Measurements from ENCODE around the gene RFX7.

Gene RFX7

DNA sequence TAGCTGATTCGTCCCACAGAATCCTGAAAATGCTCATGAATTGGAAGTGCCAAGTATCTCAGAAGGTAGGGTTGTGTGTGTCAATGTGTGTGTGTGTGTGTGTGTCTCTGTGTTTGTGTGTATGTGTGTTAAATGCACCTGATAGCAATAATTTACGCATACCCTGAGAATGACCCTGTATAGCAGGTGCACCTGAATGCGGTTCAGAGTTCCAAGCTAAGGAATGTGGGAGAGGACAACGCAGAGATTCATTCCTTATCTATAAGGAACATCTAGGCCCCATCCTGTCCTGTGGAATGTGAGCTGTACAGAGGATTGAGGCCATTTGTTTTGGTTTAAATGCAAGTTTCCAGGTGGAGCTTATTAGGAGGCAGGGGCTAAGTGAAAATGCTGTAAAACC, 201.2 kb downstream of the RFX7 start:
- DNase-seq = no peak

- no peak for DNase-seq
These were observed 201.6 kb downstream of the RFX7 start for GRCh38 chr15:56042031-56042430.

DNA sequence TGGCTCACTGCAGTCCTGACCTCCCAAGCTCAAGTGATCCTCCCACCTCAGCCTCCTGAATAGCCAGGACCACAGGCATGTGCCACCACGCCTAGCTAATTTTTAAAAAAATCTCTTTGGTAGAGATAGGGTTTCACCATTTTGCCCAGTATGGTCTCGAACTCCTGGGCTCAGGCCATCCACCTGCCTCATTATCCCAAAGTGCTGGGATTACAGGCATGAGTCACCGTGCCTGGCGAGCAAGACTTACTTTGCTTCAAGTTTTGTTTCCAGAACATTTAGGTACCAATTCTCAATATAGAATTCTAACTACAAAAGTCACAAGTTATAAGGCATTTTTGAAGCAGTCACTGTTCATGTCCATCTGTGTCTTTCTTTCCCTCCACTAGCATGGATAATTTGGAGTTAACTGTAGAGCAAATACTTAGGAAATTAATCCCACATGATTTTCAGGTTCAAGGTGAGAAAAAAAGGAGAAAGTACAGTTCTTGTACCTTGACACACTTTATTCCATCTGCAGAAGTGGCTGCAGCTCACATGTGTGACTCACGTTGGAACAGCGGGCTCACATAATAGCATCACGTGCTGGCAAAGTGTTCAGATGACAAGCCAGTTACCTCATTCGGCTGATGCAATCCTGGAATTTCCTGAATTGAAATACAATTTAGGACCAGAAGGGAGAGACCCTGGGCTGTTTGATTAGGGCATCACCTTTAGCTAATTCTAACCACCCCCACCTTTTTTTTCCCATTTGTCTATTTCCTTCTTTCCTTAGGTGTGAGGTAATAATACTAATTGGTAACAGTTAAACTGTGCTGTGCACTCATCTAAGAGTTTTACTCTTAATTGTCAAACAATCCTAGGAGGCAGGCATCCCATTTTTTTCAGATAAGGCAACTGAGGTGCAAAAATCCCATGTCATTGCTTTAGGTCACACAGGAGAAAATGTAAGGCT, 203.3 kb downstream of the RFX7 start:
- DNase-seq = no peak

DNA sequence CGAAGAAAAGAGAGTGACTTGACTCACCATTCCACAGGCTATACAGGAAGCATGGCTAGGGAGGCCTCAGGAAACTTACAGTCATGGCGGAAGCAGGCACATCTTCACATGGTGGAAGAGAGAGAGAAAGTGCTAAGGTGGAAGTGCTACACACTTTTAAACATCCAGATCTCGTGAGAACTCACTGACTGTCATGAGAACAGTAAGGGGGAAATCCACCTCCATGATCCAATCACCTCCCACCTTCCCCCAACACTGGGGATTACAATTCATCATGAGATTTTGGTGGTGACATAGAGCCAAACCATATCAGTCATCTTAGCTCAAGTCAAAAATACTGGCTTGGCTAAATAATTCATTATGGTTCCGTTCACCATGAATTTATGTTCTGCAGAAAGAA, 205.0 kb downstream of the RFX7 start:
- DNase-seq = no peak

DNA sequence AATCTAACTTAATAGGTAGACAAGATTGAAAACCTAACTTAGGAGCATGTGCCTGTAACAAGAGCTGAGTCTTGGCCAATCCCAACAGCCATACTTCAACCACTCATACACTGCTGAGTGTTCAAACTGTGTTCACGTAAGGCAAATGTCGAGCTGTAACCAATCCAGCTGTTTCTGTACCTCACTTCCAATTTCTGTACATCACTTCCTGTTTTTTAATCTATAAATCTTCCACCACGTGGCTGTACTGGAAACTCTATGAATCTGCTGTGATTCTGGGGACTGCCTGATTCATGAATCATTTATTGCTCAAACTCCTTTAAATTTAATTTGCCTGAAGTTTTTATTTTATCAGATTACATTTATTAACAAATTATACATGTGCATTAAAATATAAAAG, 205.7 kb downstream of the RFX7 start:
- DNase-seq = no peak
